K562 (cell line): Measurements from ENCODE around the gene DHDDS. TPM values are rescaled to one million over a fixed set of nuclear protein-coding genes. Genes with fewer than 3 reads are reported as not detected.

Experiments used
- BCL6 ChIP-seq: fragments of 250-450 bp; sonication (Bioruptor Pico); IDR thresholded peaks from 2 replicates; pipeline ENCODE4 v1.4.0; 2020
- C11orf30 ChIP-seq: fragments of 450-650 bp; IDR thresholded peaks from 2 replicates; pipeline ENCODE4 v1.6.1; 2016; ENCODE audit warnings: low read depth, mild to moderate bottlenecking
- CBFB ChIP-seq: sonication (generic); formaldehyde crosslinking; IDR thresholded peaks from 2 replicates; pipeline ENCODE4 v1.4.0; 2020; ENCODE audit warnings: mild to moderate bottlenecking, missing genetic modification reagents
- HIVEP1 ChIP-seq: fragments of 250-450 bp; sonication (Bioruptor Pico); IDR thresholded peaks from 2 replicates; pipeline ENCODE4 v1.4.0; 2020; ENCODE audit warnings: mild to moderate bottlenecking
- KDM4B ChIP-seq, 2 experiments: fragments of 450-650 bp in 1 of 2; sonication (generic) in 1 of 2; IDR thresholded peaks; 2 replicates each; pipeline ENCODE4 v1.6.1; 2016 to 2017; ENCODE audit warnings: borderline replicate concordance in 2 of 2, antibody characterized with exemption in 1 of 2, low read depth in 1 of 2, mild to moderate bottlenecking in 1 of 2
- KLF13 ChIP-seq: fragments of 450-650 bp; IDR thresholded peaks from 2 replicates; pipeline ENCODE4 v1.6.1; 2016; ENCODE audit warnings: missing genetic modification characterization, low read depth, mild to moderate bottlenecking, missing compliant biosample characterization, moderate library complexity, borderline replicate concordance
- KLF6 ChIP-seq: fragments of 250-450 bp; sonication (Bioruptor Pico); IDR thresholded peaks from 2 replicates; pipeline ENCODE4 v1.4.0; 2020; ENCODE audit warnings: mild to moderate bottlenecking, moderate library complexity, borderline replicate concordance
- MEF2D ChIP-seq: conservative IDR thresholded peaks from 2 replicates; pipeline ENCODE4 v1.6.1; 2016; ENCODE audit warnings: low read depth, missing genetic modification characterization, missing compliant biosample characterization
- MTA1 ChIP-seq: fragments of 450-650 bp; IDR thresholded peaks from 2 replicates; pipeline ENCODE4 v1.6.1; 2017; ENCODE audit warnings: borderline replicate concordance
- NR2C1 ChIP-seq, 2 experiments: fragments of 450-650 bp; IDR thresholded peaks; 2 replicates each; pipeline ENCODE4 v1.6.1; 2017; ENCODE audit warnings: mild to moderate bottlenecking in 2 of 2, antibody characterized with exemption in 1 of 2, inconsistent platforms in 1 of 2, missing compliant biosample characterization in 1 of 2, missing genetic modification characterization in 1 of 2
- NR2C2 ChIP-seq, 2 experiments: fragments of 200-800 bp in 1 of 2; sonication (Bioruptor generic) in 1 of 2; sonication (generic) in 1 of 2; formaldehyde crosslinking in 1 of 2; IDR thresholded peaks; 2 replicates each; pipeline versions ENCODE4 v1.6.1 to v1.8.0; 2016 to 2022; ENCODE audit warnings: mild to moderate bottlenecking in 1 of 2, missing compliant biosample characterization in 1 of 2, missing genetic modification characterization in 1 of 2, missing genetic modification reagents in 1 of 2
- PTRF ChIP-seq: fragments of 450-650 bp; IDR thresholded peaks from 2 replicates; pipeline ENCODE4 v1.6.1; 2016; ENCODE audit warnings: mild to moderate bottlenecking, missing genetic modification characterization, missing compliant biosample characterization
- PYGO2 ChIP-seq: fragments of 450-650 bp; IDR thresholded peaks from 2 replicates; pipeline ENCODE4 v1.6.1; 2016; ENCODE audit warnings: mild to moderate bottlenecking, missing genetic modification characterization, moderate library complexity, missing compliant biosample characterization
- RBM22 ChIP-seq: fragments of 200-400 bp; formaldehyde crosslinking; IDR thresholded peaks from 2 replicates; pipeline ENCODE4 v1.6.1; 2018; ENCODE audit warnings: low read length, low read depth; ENCODE audit not compliant: poor library complexity, severe bottlenecking
- RFX5 ChIP-seq: IDR thresholded peaks from 2 replicates; pipeline ENCODE4 v1.6.1; 2011; ENCODE audit warnings: low read depth, mild to moderate bottlenecking, improper control_type of control experiment, low read length
- SIRT6 ChIP-seq: IDR thresholded peaks from one replicate; pipeline ENCODE4 v1.6.1; 2012; ENCODE audit warnings: low read depth, mild to moderate bottlenecking, control low read depth, inconsistent platforms, low read length, moderate library complexity
- SMAD2 ChIP-seq: fragments of 150-350 bp; IDR thresholded peaks from 2 replicates; pipeline ENCODE4 v1.6.1; 2014; ENCODE audit warnings: low read depth, mild to moderate bottlenecking, low read length
- SMAD3 ChIP-seq: fragments of 450-650 bp; formaldehyde crosslinking; conservative IDR thresholded peaks from 2 replicates; pipeline ENCODE4 v1.4.0; 2020; ENCODE audit warnings: mild to moderate bottlenecking
- SMC3 ChIP-seq: conservative IDR thresholded peaks from 2 replicates; pipeline ENCODE4 v1.6.1; 2011; ENCODE audit warnings: low read depth, low read length, improper control_type of control experiment; ENCODE audit not compliant: insufficient read depth
- TAF9B ChIP-seq: fragments of 450-650 bp; IDR thresholded peaks from 2 replicates; pipeline ENCODE4 v1.6.1; 2018; ENCODE audit warnings: mild to moderate bottlenecking; ENCODE audit not compliant: partially characterized antibody
- ZBTB9 ChIP-seq: fragments of 450-650 bp; formaldehyde crosslinking; IDR thresholded peaks from 2 replicates; pipeline ENCODE4 v1.4.0; 2020; ENCODE audit warnings: mild to moderate bottlenecking, moderate library complexity
- ZNF24 ChIP-seq: fragments of 450-650 bp; IDR thresholded peaks from 2 replicates; pipeline ENCODE4 v1.6.1; 2016
- ZNF395 ChIP-seq: fragments of 200-800 bp; sonication (Bioruptor generic); IDR thresholded peaks from 2 replicates; pipeline ENCODE4 v1.6.1; 2017; ENCODE audit warnings: missing genetic modification characterization, missing compliant biosample characterization
- ZNF57 ChIP-seq: fragments of 450-650 bp; formaldehyde crosslinking; IDR thresholded peaks from 2 replicates; pipeline ENCODE4 v1.4.0; 2020; ENCODE audit warnings: mild to moderate bottlenecking, moderate library complexity
- ZNF639 ChIP-seq, 2 experiments: fragments of 200-800 bp in 1 of 2; sonication (Bioruptor generic) in 1 of 2; sonication (generic) in 1 of 2; formaldehyde crosslinking in 1 of 2; IDR thresholded peaks in 1 of 2; conservative IDR thresholded peaks in 1 of 2; 2 replicates each; pipeline versions ENCODE4 v1.5.0 to v1.6.1; 2016 to 2020; ENCODE audit warnings: missing compliant biosample characterization in 1 of 2, missing genetic modification characterization in 1 of 2, missing genetic modification reagents in 1 of 2
- polyA plus RNA-seq, 8 experiments: library from polyadenylated mRNA; depleted of rRNA in 4 of 8; stranded (reverse) in 5 of 8; unstranded in 3 of 8; fragments of >200 nt; fragmentation: Nextera tagmentation in 2 of 8; fragmentation: Illumina TruSeq in 1 of 8; extraction: Ambion mirVana in 2 of 8; extraction: Trizol in 1 of 8; gene quantifications; 2 replicates each; pipeline versions ENCODE4 v1.2.1 to v1.2.3, GENCODE V29; 2011 to 2014; ENCODE audit warnings: inconsistent platforms in 1 of 8, missing spikeins in 1 of 8
- total RNA-seq, 7 experiments: library from RNA; depleted of rRNA in 6 of 7; stranded (reverse); fragments of >200 nt in 6 of 7; fragmentation: Illumina TruSeq in 2 of 7; extraction: Trizol in 2 of 7; gene quantifications; 2 replicates each; pipeline versions ENCODE4 v1.2.1 to v1.2.3, GENCODE V29; 2011 to 2021; ENCODE audit warnings: low replicate concordance in 1 of 7

Gene DHDDS
- total and polyA plus RNA-seq, 9 of the 15 experiments (the other 6 are each of a cell fraction or from before 2014, with no cell fraction given), result 33.3 to 55.0 (median 44.3) TPM

GRCh38 chr1:26483980-26484379, 51.9 kb downstream of the DHDDS start (continued):
- TF ChIP-seq ZNF639 (CRISPR knock-in tag; conservative IDR thresholded peaks at IDR 0.05 in 1 of 2, IDR thresholded peaks at IDR 0.05 in 1 of 2), result peak in 1 of 2 experiments; percentile 38; a peak in 1 of 4 replicates
- no peak for TF ChIP-seq KLF13 (tag)
- peak; percentile 41 for TF ChIP-seq C11orf30
- peak; percentile 66; the same call in 1 of the 2 replicates for TF ChIP-seq KLF6 (CRISPR knock-in tag)
- TF ChIP-seq SMAD2, result no peak
- no peak for TF ChIP-seq SMC3
- TF ChIP-seq NR2C1 (IDR thresholded peaks at IDR 0.05), result no peak
- TF ChIP-seq NR2C1 (tag; IDR thresholded peaks at IDR 0.05), result peak; percentile 58; the same call in 1 of the 2 replicates
- TF ChIP-seq ZBTB9 (CRISPR knock-in tag), result 0 out of 2 replicates have a peak, but pooled peaks have one; percentile 44
- TF ChIP-seq TAF9B, result no peak
- no peak for TF ChIP-seq HIVEP1 (CRISPR knock-in tag)
- peak; percentile 85 for TF ChIP-seq MEF2D (tag)
- peak; percentile 72 for TF ChIP-seq PTRF (tag)
- no peak for TF ChIP-seq PYGO2 (tag)
- TF ChIP-seq KDM4B (IDR thresholded peaks at IDR 0.05; ENCODE audit: borderline replicate concordance in 2 of 2, low read depth in 1 of 2), result no peak
- TF ChIP-seq ZNF57 (CRISPR knock-in tag), result no peak
- TF ChIP-seq SIRT6, result no peak
- TF ChIP-seq RBM22, result no peak
- no peak for TF ChIP-seq NR2C2 (CRISPR knock-in tag; IDR thresholded peaks at IDR 0.05)
- 0 out of 2 replicates have a peak, but pooled peaks have one; percentile 29 for TF ChIP-seq NR2C2 (tag; IDR thresholded peaks at IDR 0.05)
- TF ChIP-seq MTA1, result no peak
- TF ChIP-seq BCL6 (CRISPR knock-in tag), result 0 out of 2 replicates have a peak, but pooled peaks have one; percentile 55
- no peak for TF ChIP-seq CBFB (CRISPR knock-in tag)
- no peak for TF ChIP-seq ZNF24
- TF ChIP-seq ZNF395 (CRISPR knock-in tag), result peak; percentile 42; the same call in 1 of the 2 replicates
- peak; percentile 90 for TF ChIP-seq SMAD3 (CRISPR knock-in tag)
- TF ChIP-seq RFX5, result no peak
